H9 (cell line): ENCODE results near the gene IL20RA. TPM values are rescaled to one million over a fixed set of nuclear protein-coding genes. Genes with fewer than 3 reads are reported as not detected.
A peak's percentile ranks its signal among the peaks of the same experiment; 100 is the strongest.

Experiments
- DNase-seq: peaks from one replicate; pipeline ENCODE4 v3.0.0-alpha.2; 2017
- H2AFZ ChIP-seq: one replicate; pipeline ENCODE4 v1.6.1; 2013; ENCODE audit warnings: mild to moderate bottlenecking, low read length, control low read depth, moderate library complexity
- H2AK5ac ChIP-seq: 2 replicates; pipeline ENCODE4 v1.6.1; 2013; ENCODE audit warnings: low read length, control low read depth, mixed read lengths; ENCODE audit not compliant: insufficient read length
- H2BK120ac ChIP-seq: one replicate; pipeline ENCODE4 v1.6.1; 2013; ENCODE audit warnings: low read depth, mild to moderate bottlenecking, low read length, control low read depth, inconsistent platforms; ENCODE audit not compliant: poor library complexity, severe bottlenecking
- H2BK12ac ChIP-seq: 2 replicates; pipeline ENCODE4 v1.6.1; 2013; ENCODE audit warnings: low read length, control low read depth, mixed read lengths, low read depth; ENCODE audit not compliant: insufficient read length
- H2BK15ac ChIP-seq: 2 replicates; pipeline ENCODE4 v1.6.1; 2013; ENCODE audit warnings: low read depth, low read length, control low read depth
- H2BK20ac ChIP-seq: one replicate; pipeline ENCODE4 v1.6.1; 2013; ENCODE audit warnings: low read depth, mild to moderate bottlenecking, low read length, control low read depth, inconsistent platforms; ENCODE audit not compliant: poor library complexity, severe bottlenecking
- H2BK5ac ChIP-seq: 2 replicates; pipeline ENCODE4 v1.6.1; 2013; ENCODE audit warnings: low read length, control low read depth, mixed read lengths; ENCODE audit not compliant: insufficient read length
- H3K14ac ChIP-seq: 2 replicates; pipeline ENCODE4 v1.6.1; 2013; ENCODE audit warnings: low read length, control low read depth; ENCODE audit not compliant: insufficient read depth
- H3K18ac ChIP-seq: 2 replicates; pipeline ENCODE4 v1.6.1; 2013; ENCODE audit warnings: low read depth, mild to moderate bottlenecking, mixed read lengths, low read length, control low read depth; ENCODE audit not compliant: insufficient read length
- H3K23ac ChIP-seq: 2 replicates; pipeline ENCODE4 v1.6.1; 2013; ENCODE audit warnings: low read length, control low read depth, mixed read lengths, low read depth; ENCODE audit not compliant: insufficient read length
- H3K23me2 ChIP-seq: 2 replicates; pipeline ENCODE4 v1.6.1; 2013; ENCODE audit warnings: low read depth, mild to moderate bottlenecking, mixed read lengths, low read length, control low read depth; ENCODE audit not compliant: insufficient read length, poor library complexity, severe bottlenecking
- H3K27ac ChIP-seq: 2 replicates; pipeline ENCODE4 v1.5.1; 2013; ENCODE audit warnings: low read length, control low read depth, mixed read lengths, low read depth; ENCODE audit not compliant: insufficient read length
- H3K27me3 ChIP-seq: 2 replicates; pipeline ENCODE4 v1.6.1; 2013; ENCODE audit warnings: low read length, control low read depth, inconsistent platforms; ENCODE audit not compliant: insufficient read depth
- H3K4ac ChIP-seq: 2 replicates; pipeline ENCODE4 v1.6.1; 2013; ENCODE audit warnings: low read depth, mild to moderate bottlenecking, control low read depth, inconsistent platforms, low read length, moderate library complexity
- H3K4me1 ChIP-seq: 2 replicates; pipeline ENCODE4 v1.6.1; 2013; ENCODE audit warnings: low read length, control low read depth, inconsistent platforms; ENCODE audit not compliant: insufficient read depth
- H3K4me2 ChIP-seq: 2 replicates; pipeline ENCODE4 v1.6.1; 2013; ENCODE audit warnings: low read length, control low read depth, mixed read lengths; ENCODE audit not compliant: insufficient read length, insufficient read depth
- H3K56ac ChIP-seq: 2 replicates; pipeline ENCODE4 v1.6.1; 2013; ENCODE audit warnings: low read depth, mild to moderate bottlenecking, mixed read lengths, low read length, control low read depth; ENCODE audit not compliant: insufficient read length
- H3K79me1 ChIP-seq: 2 replicates; pipeline ENCODE4 v1.6.1; 2013; ENCODE audit warnings: low read depth, mild to moderate bottlenecking, moderate library complexity, low read length, control low read depth, inconsistent platforms; ENCODE audit not compliant: insufficient read depth, poor library complexity, severe bottlenecking
- H3K79me2 ChIP-seq: 2 replicates; pipeline ENCODE4 v1.6.1; 2013; ENCODE audit warnings: low read length, control low read depth, inconsistent platforms; ENCODE audit not compliant: insufficient read depth
- H3K9ac ChIP-seq: 2 replicates; pipeline ENCODE4 v1.6.1; 2013; ENCODE audit warnings: low read length, control low read depth, mixed read lengths; ENCODE audit not compliant: insufficient read length; ENCODE audit errors: extremely low read depth
- H3K9me3 ChIP-seq: one replicate; pipeline ENCODE4 v1.6.1; 2013; ENCODE audit warnings: low read depth, low read length, inconsistent platforms; ENCODE audit not compliant: control insufficient read depth
- H3T11ph ChIP-seq: one replicate; pipeline ENCODE4 v1.6.1; 2013; ENCODE audit warnings: mild to moderate bottlenecking, low read length, control low read depth, inconsistent platforms
- H4K20me1 ChIP-seq: one replicate; pipeline ENCODE4 v1.6.1; 2013; ENCODE audit not compliant: control insufficient read depth, insufficient read length, insufficient read depth
- H4K5ac ChIP-seq: 2 replicates; pipeline ENCODE4 v1.6.1; 2013; ENCODE audit warnings: low read depth, mild to moderate bottlenecking, mixed read lengths, low read length, control low read depth; ENCODE audit not compliant: insufficient read length
- H4K8ac ChIP-seq: replicated peaks from 2 replicates; pipeline ENCODE4 v1.6.1; 2013; ENCODE audit warnings: low read length, control low read depth, mixed read lengths, low read depth; ENCODE audit not compliant: insufficient read length
- H4K91ac ChIP-seq: 2 replicates; pipeline ENCODE4 v1.6.1; 2013; ENCODE audit warnings: low read depth, mild to moderate bottlenecking, moderate library complexity, mixed read lengths, low read length, control low read depth; ENCODE audit not compliant: insufficient read length
- H3K27ac Mint-ChIP-seq, 3 experiments: 2 replicates in 2 of 3; 3 replicates in 1 of 3; pipeline ENCODE4 v1.8.0; 2020 to 2021; ENCODE audit warnings: mixed read lengths in 3 of 3, mild to moderate bottlenecking in 1 of 3, moderate library complexity in 1 of 3
- H3K27me3 Mint-ChIP-seq: 2 replicates; pipeline ENCODE4 v1.8.0; 2021; ENCODE audit warnings: low read depth, mild to moderate bottlenecking, moderate library complexity, mixed read lengths
- H3K36me3 Mint-ChIP-seq, 3 experiments: 2 replicates in 2 of 3; 3 replicates in 1 of 3; pipeline ENCODE4 v1.8.0; 2020 to 2021; ENCODE audit warnings: low read depth in 3 of 3, mixed read lengths in 3 of 3; ENCODE audit not compliant: insufficient read depth in 1 of 3
- H3K4me1 Mint-ChIP-seq, 2 experiments: 2 replicates each; pipeline ENCODE4 v1.8.0; 2020; ENCODE audit warnings: mixed read lengths in 2 of 2
- H3K4me3 Mint-ChIP-seq, 2 experiments: 2 replicates in 1 of 2; 3 replicates in 1 of 2; pipeline ENCODE4 v1.8.0; 2020 to 2021; ENCODE audit warnings: mild to moderate bottlenecking in 2 of 2, mixed read lengths in 2 of 2, moderate library complexity in 1 of 2
- H3K9me3 Mint-ChIP-seq, 2 experiments: 2 replicates in 1 of 2; 3 replicates in 1 of 2; pipeline ENCODE4 v1.8.0; 2020; ENCODE audit warnings: mild to moderate bottlenecking in 2 of 2, mixed read lengths in 2 of 2, moderate library complexity in 1 of 2
- CTCF ChIP-seq: fragments of 200-600 bp; sonication (generic); conservative IDR thresholded peaks from 3 replicates; pipeline ENCODE4 v1.8.0; 2021; ENCODE audit warnings: antibody characterized with exemption, mild to moderate bottlenecking
- WGBS: extraction: QIAGEN DNeasy Blood & Tissue Kit; methylation state at CpG from one replicate; pipeline ENCODE4 v1.1.7; 2013; ENCODE audit warnings: missing lambda C conversion rate, low lambda C conversion rate, mixed read lengths; ENCODE audit not compliant: insufficient read length; ENCODE audit errors: extremely low coverage; 5-methylcytosine and 5-hydroxymethylcytosine counted together
- total RNA-seq: library from RNA; stranded (reverse); gene quantifications from 2 replicates; pipeline ENCODE4 v1.2.1, GENCODE V29; 2021

The IL20RA gene
- total RNA-seq, 1 experiment from 2014 or later = 0.74 TPM

GRCh38 chr6:137002505-137002904 is 42.3 kb downstream of the IL20RA start:
- no CpG with 5 or more reads among the region's 3 CpGs for WGBS
- Histone ChIP-seq H3K4ac (no peak overlapping the region), H3K18ac (no peak overlapping the region), H4K5ac (no peak overlapping the region), H4K20me1 (no peaks in the 10 kb centered on the region), H3K14ac (no peak overlapping the region), H3K27ac (no peak overlapping the region), H4K8ac (no peak overlapping the region), H2BK12ac (no peak overlapping the region), H2BK120ac (no peak overlapping the region), H3K79me1 (no peaks in the 10 kb centered on the region), H2BK5ac (no peak overlapping the region), H3K27me3 (no peaks in the 10 kb centered on the region), H3K56ac (no peak overlapping the region), H2BK15ac (no peak overlapping the region), H4K91ac (no peak overlapping the region), H2AK5ac (no peak overlapping the region), H3K9ac (no peak overlapping the region), H3K79me2 (no peaks in the 10 kb centered on the region), H3K23ac (no peak overlapping the region), H3K23me2 (peaks cover 6% of the 10 kb centered on the region), H3T11ph (no peak overlapping the region), H2BK20ac (no peak overlapping the region), H3K9me3 (no peaks in the 10 kb centered on the region), H2AFZ (no peak overlapping the region), H3K4me2 (no peak overlapping the region), H3K4me1 (peaks cover 3% of the 10 kb centered on the region; the same call in 1 of the 2 replicates)
- TF ChIP-seq CTCF = no peak
- Mint-ChIP-seq H3K27ac (no peak overlapping the region), H3K4me3 (peak overlapping the region in 1 of 2 experiments; percentile 78; a peak in 2 of 5 replicates), H3K36me3 (no peaks in the 10 kb centered on the region), H3K27me3 (peaks cover 14% of the 10 kb centered on the region), H3K4me1 (peaks cover 19 to 20% of the 10 kb centered on the region in 2 experiments), H3K9me3 (no peaks in the 10 kb centered on the region)
- DNase-seq = no peak
